BLaER1 (cell line): Measurements from ENCODE around the gene G6PD.
A peak's percentile ranks its signal among the peaks of the same experiment; 100 is the strongest.
"Not testable (repeated sequence)": the region's sequence is repeated elsewhere in the genome, so short reads cannot be mapped to it uniquely, and the experiment has no call there.

ENCODE experiments used
- H3K27ac ChIP-seq: shearing (Covaris generic); formaldehyde crosslinking; 2 replicates; pipeline ENCODE4 v1.8.1; 2022
- H3K27me3 ChIP-seq: shearing (Covaris generic); formaldehyde crosslinking; 2 replicates; pipeline ENCODE4 v1.8.1; 2022
- H3K36me3 ChIP-seq: shearing (Covaris generic); formaldehyde crosslinking; 2 replicates; pipeline ENCODE4 v1.8.1; 2022
- H3K4me1 ChIP-seq: shearing (Covaris generic); formaldehyde crosslinking; 2 replicates; pipeline ENCODE4 v1.8.1; 2022
- H3K4me2 ChIP-seq: shearing (Covaris generic); formaldehyde crosslinking; 2 replicates; pipeline ENCODE4 v1.8.1; 2022
- H3K4me3 ChIP-seq: shearing (Covaris generic); formaldehyde crosslinking; 2 replicates; pipeline ENCODE4 v1.8.1; 2022
- H3K9ac ChIP-seq: shearing (Covaris generic); formaldehyde crosslinking; 2 replicates; pipeline ENCODE4 v1.8.1; 2022
- H3K9me3 ChIP-seq: shearing (Covaris generic); formaldehyde crosslinking; 2 replicates; pipeline ENCODE4 v1.8.1; 2022
- H4K20me1 ChIP-seq: shearing (Covaris generic); formaldehyde crosslinking; 2 replicates; pipeline ENCODE4 v1.8.1; 2022
- Cebpa-rat ChIP-seq: shearing (Covaris generic); IDR thresholded peaks from 2 replicates; pipeline ENCODE4 v1.8.1; 2022

The G6PD gene

GRCh38 chrX:154541589-154541895 lies 5.1 kb downstream of the G6PD start:
- no peak for TF ChIP-seq Cebpa-rat
- H3K4me2 ChIP-seq = peak overlapping the region; percentile 76
- peaks cover 47% of the 10 kb centered on the region for H3K4me1 ChIP-seq
- H3K27me3 ChIP-seq = peaks cover 72% of the 10 kb centered on the region
- no peak overlapping the region for H3K27ac ChIP-seq
- peaks cover 60% of the 10 kb centered on the region; the same call in 1 of the 2 replicates for H4K20me1 ChIP-seq
- H3K9ac ChIP-seq = no peak overlapping the region
- peaks cover 20% of the 10 kb centered on the region; the same call in 1 of the 2 replicates for H3K36me3 ChIP-seq
- no peak overlapping the region for H3K4me3 ChIP-seq
- H3K9me3 ChIP-seq = peaks cover 8% of the 10 kb centered on the region

DNA sequence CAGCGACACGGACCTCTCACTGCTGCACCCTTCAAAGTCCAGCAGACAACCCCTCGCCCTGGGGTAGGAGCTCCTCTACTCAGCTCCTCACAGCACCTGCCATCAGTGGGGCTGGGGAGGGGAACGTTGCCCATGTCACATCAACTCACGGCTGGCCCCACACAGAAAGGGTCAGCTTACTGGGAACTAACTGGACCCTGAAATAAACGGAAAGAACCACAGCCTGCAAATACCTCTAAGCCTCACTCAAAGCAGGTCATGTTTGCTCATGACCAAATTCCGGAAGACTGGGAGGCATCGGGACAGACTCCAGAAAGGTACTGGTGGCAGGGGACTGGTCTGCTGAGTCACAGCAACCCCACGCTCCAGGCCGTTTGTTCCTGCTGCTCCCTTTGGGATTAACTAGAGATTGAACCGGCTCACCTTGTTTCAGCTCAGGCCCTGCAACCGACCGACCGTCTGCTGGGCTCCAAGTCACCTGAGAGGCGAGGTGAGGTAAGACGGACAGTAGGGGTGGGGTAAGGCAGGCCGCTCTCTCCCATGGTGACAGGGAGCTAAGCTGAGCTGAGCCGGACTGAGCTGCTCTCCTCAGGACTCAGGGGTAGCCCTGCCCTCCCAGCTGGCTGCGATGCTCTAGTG lies 5.6 kb downstream of the G6PD start:
- no peak for TF ChIP-seq Cebpa-rat

DNA sequence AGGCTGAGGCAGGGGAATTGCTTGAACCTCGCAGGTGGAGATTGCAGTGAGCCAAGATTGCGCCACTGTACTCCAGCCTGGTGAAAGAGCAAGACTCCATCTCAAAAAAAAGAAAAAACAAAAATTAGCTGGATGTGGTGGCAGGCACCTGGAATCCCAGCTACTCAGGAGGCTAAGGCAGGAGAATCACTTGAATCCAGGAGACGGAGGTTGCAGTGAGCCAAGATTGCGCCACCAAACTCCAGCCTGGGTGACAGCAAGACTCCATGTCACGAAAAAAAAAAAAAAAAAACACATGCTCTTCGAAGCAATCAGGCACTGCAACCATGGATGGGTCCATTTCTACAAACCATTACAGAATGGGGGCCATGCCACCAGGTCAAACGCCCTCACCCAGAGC lies 6.3 kb downstream of the G6PD start:
- H3K9ac ChIP-seq, H3K27ac ChIP-seq, H3K4me2 ChIP-seq, H3K9me3 ChIP-seq, H3K4me3 ChIP-seq: not testable (repeated sequence)
- peaks cover 80% of the 10 kb centered on the region for H3K27me3 ChIP-seq
- peaks cover 68% of the 10 kb centered on the region; the same call in 1 of the 2 replicates for H4K20me1 ChIP-seq
- peaks cover 38% of the 10 kb centered on the region for H3K4me1 ChIP-seq
- peaks cover 26% of the 10 kb centered on the region for H3K36me3 ChIP-seq

More for the DNA sequence above, 5.6 kb downstream of the G6PD start:
- peaks cover 5% of the 10 kb centered on the region; the same call in 1 of the 2 replicates for H3K9me3 ChIP-seq
- H3K27ac ChIP-seq = no peak overlapping the region
- H3K4me1 ChIP-seq = peaks cover 45% of the 10 kb centered on the region
- no peak overlapping the region for H3K4me2 ChIP-seq
- peaks cover 62% of the 10 kb centered on the region; the same call in 1 of the 2 replicates for H4K20me1 ChIP-seq
- H3K4me3 ChIP-seq = no peak overlapping the region
- peaks cover 20% of the 10 kb centered on the region; the same call in 1 of the 2 replicates for H3K36me3 ChIP-seq
- no peak overlapping the region for H3K9ac ChIP-seq
- H3K27me3 ChIP-seq = peaks cover 77% of the 10 kb centered on the region

- Histone ChIP-seq H3K4me1 (peaks cover 29% of the 10 kb centered on the region), H3K27me3 (peaks cover 75% of the 10 kb centered on the region), H3K9ac (no peak overlapping the region), H3K36me3 (peaks cover 31% of the 10 kb centered on the region), H4K20me1 (peaks cover 80% of the 10 kb centered on the region; the same call in 1 of the 2 replicates), H3K4me3 (no peak overlapping the region), H3K9me3 (no peaks in the 10 kb centered on the region), H3K27ac (no peak overlapping the region), H3K4me2 (no peak overlapping the region)
- TF ChIP-seq Cebpa-rat = no peak
These were observed 7.6 kb downstream of the G6PD start for GRCh38 chrX:154539077-154539476.

GRCh38 chrX:154535892-154536291 lies 10.8 kb downstream of the G6PD start:
- H3K4me3 ChIP-seq = no peak overlapping the region
- no peak overlapping the region for H3K27ac ChIP-seq
- H4K20me1 ChIP-seq = peaks cover 70% of the 10 kb centered on the region; the same call in 1 of the 2 replicates
- H3K36me3 ChIP-seq = peaks cover 45% of the 10 kb centered on the region
- TF ChIP-seq Cebpa-rat = no peak
- H3K9me3 ChIP-seq = no peaks in the 10 kb centered on the region
- H3K4me2 ChIP-seq = no peak overlapping the region
- H3K9ac ChIP-seq = no peak overlapping the region
- H3K4me1 ChIP-seq = peaks cover 4% of the 10 kb centered on the region; the same call in 1 of the 2 replicates
- peaks cover 51% of the 10 kb centered on the region for H3K27me3 ChIP-seq

DNA sequence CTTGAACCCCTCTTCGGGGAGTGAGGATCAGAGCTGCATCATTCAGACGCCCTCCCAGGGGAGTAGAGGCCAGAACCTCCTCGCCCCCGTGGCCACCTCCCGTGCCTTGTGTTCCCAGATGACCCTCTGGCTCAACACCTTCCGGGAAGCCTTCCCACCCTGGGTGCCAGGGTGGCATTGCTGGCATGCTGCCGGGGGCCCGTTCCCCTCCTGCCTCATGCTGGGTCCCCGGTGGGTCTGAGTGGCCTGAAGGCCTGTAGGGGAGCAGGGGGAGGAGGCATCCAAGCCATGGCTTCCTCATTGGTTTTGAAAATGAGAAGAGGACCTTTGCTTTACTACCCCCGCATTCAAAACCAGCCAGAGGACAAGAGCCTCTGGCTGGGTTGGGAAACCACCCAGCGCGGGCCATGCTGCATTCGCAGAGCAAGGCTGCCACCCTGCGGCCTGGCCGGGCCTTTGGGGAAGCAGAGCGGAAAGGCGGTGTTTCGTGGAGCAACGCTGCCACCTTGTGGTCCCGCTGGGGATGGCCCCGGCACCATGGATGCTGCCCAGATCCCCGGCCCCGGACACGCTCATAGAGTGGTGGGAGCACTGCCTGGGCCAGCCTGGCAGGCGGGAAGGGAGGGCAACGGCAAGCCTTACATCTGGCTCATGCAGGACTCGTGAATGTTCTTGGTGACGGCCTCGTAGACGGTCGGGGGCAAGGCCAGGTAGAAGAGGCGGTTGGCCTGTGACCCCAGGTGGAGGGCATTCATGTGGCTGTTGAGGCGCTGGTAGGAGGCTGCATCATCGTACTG lies 11.9 kb downstream of the G6PD start:
- Histone ChIP-seq H3K4me1 (peaks cover 4% of the 10 kb centered on the region; the same call in 1 of the 2 replicates), H3K4me2 (peak overlapping the region; percentile 49; the same call in 1 of the 2 replicates), H4K20me1 (peaks cover 75% of the 10 kb centered on the region; the same call in 1 of the 2 replicates), H3K27me3 (peaks cover 51% of the 10 kb centered on the region), H3K36me3 (peaks cover 38% of the 10 kb centered on the region), H3K9me3 (no peaks in the 10 kb centered on the region), H3K4me3 (no peak overlapping the region), H3K27ac (peak overlapping the region; percentile 41; the same call in 1 of the 2 replicates), H3K9ac (peak overlapping the region; percentile 28; the same call in 1 of the 2 replicates)
- no peak for TF ChIP-seq Cebpa-rat

DNA sequence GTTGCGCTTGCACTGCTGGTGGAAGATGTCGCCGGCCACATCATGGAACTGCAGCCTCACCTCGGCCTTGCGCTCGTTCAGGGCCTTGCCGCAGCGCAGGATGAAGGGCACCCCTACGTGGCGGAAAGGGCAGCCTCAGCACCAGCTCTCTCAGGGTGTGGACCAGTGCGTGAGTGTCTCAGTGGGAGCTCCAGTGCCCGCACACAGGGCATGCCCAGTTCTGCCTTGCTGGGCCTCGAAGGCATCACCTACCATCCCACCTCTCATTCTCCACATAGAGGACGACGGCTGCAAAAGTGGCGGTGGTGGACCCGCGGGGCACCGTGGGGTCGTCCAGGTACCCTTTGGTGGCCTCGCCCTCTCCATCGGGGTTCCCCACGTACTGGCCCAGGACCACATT lies 14.0 kb downstream of the G6PD start:
- Histone ChIP-seq H4K20me1 (peaks cover 56% of the 10 kb centered on the region; the same call in 1 of the 2 replicates), H3K4me2 (no peak overlapping the region), H3K9ac (no peak overlapping the region), H3K27ac (no peak overlapping the region), H3K36me3 (peaks cover 38% of the 10 kb centered on the region), H3K4me3 (no peak overlapping the region), H3K4me1 (peaks cover 5% of the 10 kb centered on the region), H3K9me3 (no peaks in the 10 kb centered on the region), H3K27me3 (peaks cover 43% of the 10 kb centered on the region)
- no peak for TF ChIP-seq Cebpa-rat

- H3K4me1 ChIP-seq = peaks cover 15% of the 10 kb centered on the region
- peaks cover 44% of the 10 kb centered on the region for H3K27me3 ChIP-seq
- no peak overlapping the region for H3K4me2 ChIP-seq
- peaks cover 46% of the 10 kb centered on the region; the same call in 1 of the 2 replicates for H4K20me1 ChIP-seq
- no peak overlapping the region for H3K4me3 ChIP-seq
- no peaks in the 10 kb centered on the region for H3K9me3 ChIP-seq
- no peak for TF ChIP-seq Cebpa-rat
- H3K9ac ChIP-seq = no peak overlapping the region
- H3K27ac ChIP-seq = no peak overlapping the region
- H3K36me3 ChIP-seq = peaks cover 38% of the 10 kb centered on the region
These were observed 15.0 kb downstream of the G6PD start for GRCh38 chrX:154531626-154532025.

- H4K20me1 ChIP-seq = peaks cover 37% of the 10 kb centered on the region; the same call in 1 of the 2 replicates
- peaks cover 46% of the 10 kb centered on the region for H3K27me3 ChIP-seq
- H3K4me2 ChIP-seq = no peak overlapping the region
- no peak for TF ChIP-seq Cebpa-rat
- no peak overlapping the region for H3K4me3 ChIP-seq
- no peak overlapping the region for H3K27ac ChIP-seq
- H3K4me1 ChIP-seq = peaks cover 17% of the 10 kb centered on the region
- no peaks in the 10 kb centered on the region for H3K9me3 ChIP-seq
- H3K36me3 ChIP-seq = peaks cover 31% of the 10 kb centered on the region
- no peak overlapping the region for H3K9ac ChIP-seq
These were observed 16.4 kb downstream of the G6PD start for GRCh38 chrX:154530286-154530685.

DNA sequence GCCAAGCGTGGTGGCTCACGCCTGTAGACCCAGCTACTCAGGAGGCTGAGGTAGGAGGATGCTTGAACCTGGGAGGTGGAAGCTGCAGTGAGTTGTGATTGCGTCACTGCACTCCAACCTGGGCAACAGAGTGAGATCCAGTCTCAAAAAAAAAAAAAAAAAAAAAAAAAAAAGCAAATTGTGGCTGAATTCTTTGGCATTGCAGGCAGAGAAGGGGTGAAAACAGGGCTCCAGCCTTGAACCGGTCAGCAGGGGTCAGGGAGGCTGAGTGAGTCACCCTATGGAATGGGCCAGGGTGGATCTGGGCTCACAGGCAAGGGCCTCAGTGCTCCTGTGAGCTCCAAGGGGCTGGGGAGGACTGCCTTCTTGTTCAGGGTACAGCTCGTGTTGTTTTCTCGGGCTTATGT lies 17.4 kb downstream of the G6PD start:
- Histone ChIP-seq H3K36me3 (peaks cover 22% of the 10 kb centered on the region), H3K9me3 (no peaks in the 10 kb centered on the region), H3K27ac (no peak overlapping the region), H3K4me3 (no peak overlapping the region), H3K9ac (no peak overlapping the region), H3K27me3 (peaks cover 56% of the 10 kb centered on the region), H3K4me1 (peaks cover 13% of the 10 kb centered on the region), H4K20me1 (peaks cover 28% of the 10 kb centered on the region; the same call in 1 of the 2 replicates), H3K4me2 (no peak overlapping the region)
- no peak for TF ChIP-seq Cebpa-rat
